ENCODE data around the gene NR1D1.

DNA sequence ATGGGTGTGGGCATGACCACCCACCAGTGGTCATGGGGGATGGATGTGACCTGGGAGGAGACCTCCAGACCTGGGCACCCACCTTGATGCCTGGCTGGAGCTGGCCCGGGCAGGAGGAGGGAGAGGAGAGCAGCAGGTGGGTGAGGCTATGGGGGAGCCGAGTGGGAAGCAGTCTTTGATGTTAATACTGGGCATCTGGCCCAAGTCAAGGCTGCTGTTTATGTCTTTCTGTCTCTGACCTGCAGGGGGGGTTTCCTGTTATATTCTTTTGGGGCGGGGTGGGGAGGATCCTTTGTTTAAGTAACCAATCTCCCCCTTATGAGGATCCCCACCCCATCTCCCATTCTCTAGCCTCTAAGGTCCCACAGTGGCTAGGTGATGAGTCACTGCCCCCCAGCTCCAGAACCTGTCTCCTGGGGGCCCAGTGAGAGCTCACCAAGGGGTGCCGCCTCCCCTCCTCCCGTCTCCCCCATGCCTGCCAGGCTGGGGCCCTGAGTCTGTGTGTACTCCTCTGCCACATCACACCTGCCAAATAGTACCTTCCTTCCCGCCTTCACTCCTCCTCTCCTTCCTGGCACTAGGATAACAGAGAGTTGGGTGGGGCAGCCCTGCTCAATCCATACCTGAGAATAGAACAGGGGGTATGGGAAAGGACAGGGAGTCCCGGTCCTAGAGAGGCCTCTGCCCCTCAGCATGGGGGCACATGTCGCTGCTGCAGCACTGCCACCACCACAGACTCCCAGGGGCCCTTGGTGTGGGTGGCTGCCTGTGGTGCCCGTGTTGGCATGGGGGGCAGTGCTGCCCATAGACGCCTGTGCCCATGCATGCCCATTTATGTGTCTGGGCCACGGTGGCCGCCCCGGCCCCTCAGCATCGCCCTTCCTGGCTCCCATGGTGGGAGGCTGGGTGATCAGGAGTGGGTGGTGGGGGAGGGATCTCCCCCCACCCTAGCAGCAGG is 30.4 kb downstream of the NR1D1 start:
- TF ChIP-seq EZH2 (IDR thresholded peaks at IDR 0.05; ENCODE audit: insufficient read depth, poor library complexity, severe bottlenecking) (no peak), EZH2phosphoT487 (IDR thresholded peaks at IDR 0.05; ENCODE audit: insufficient read depth, low read depth) (no peak)
